ENCODE results near the gene ABI3BP.
"Not testable (repeated sequence)": the region's sequence is repeated elsewhere in the genome, so short reads cannot be mapped to it uniquely, and the experiment has no call there.

Gene ABI3BP

DNA sequence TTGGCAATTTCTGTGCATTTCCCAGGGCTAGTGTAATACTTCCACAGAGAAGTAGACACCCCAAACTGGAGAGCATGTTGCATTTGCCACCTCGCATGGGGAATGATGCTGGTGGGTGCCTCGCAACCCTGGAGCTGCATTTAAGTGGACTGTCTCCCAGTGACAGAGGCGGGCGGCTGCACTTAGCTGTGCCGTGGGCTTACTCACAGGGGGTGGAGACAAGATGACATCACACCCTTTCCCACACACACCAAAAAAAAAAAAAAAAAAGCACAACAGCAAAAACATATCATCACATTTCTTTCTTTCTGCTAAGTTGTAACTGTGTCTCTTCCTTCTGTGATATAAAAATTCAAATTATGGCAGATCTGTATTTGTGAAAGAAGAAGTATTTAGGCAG is at the start of gene ABI3BP:
ABI3BP (minus strand) TSS at position 113 of the 400 bp plus-strand sequence; CDS start at position 76, 37 bp downstream.
- DNase-seq = peak; percentile 59

DNA sequence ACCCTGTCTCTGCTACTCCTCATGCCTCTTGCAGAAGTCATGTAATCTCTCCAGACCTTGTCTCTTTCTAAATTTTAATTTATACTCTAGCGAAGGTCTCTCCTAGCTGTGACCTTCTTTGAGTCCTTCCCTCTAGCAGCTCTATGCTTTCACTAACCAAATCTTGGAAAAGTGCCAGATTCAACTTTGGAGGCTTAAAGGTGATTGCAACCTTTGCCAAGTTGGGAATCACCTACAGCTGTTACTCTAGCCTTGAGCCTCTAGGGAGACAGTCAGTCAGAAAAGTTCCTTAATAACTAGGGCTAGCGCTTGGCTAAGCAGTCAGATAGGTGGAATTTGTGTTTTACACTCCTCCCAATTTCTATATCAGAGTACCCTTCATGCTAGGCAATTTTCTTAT is 46.1 kb upstream of the ABI3BP start:
- peak; percentile 4 for DNase-seq

DNA sequence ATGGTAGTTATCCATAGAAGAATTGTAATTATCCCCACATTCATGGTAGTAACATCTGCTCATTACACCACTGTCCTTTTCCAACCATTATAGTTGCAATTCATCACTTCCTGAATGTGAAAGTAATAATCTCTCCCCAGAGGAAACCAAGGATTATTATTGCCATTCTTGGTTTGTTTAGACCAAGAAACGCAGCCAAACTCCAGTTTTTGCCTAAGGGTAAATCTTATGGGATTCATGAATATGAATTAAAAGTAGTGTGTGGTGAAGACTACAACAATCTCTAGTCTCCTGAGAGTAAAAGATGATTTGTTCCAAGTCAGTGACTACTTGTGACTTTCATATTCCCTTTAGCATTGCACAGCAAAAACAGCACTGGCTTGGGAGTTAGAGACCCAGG is 45.7 kb upstream of the ABI3BP start:
- no peak for DNase-seq

DNA sequence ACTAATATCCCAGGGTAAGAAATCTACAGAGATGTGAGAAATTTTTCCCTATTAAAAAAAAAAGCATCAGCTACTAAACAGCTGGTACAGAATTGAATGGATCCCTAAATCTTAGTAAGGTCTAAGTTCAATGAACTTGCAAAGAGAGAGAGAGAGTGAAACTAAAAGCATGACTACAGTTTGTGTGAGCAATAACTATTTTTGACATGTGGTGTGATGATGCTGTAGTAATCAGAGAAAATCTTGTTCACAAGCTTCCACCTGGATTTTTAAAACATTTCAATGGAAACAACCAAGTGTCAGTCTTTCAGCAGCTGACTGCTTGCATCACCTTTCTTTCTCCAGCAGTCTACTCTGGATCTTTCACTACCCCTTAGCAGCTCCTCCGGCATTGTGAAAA is 45.2 kb upstream of the ABI3BP start:
- DNase-seq = no peak

DNA sequence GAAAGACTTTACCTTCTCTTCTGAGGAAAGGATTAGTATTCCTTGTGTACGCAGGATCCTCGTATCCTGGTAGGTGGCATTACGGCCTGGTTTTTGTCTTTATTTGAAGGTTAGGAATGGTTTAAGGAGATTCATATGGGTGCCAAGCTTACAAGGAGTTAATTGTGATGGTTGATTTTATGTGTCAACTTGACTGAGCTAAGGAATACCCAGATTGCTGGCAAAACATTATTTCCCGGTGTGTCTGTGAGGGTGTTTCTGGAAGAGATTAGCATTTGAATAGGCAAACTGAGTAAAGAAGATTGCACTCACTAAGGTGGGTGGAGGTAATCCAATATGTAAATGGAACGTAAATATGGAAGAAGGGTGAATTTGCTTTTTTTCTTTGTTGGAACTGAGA is 44.4 kb upstream of the ABI3BP start:
- DNase-seq = no peak

DNA sequence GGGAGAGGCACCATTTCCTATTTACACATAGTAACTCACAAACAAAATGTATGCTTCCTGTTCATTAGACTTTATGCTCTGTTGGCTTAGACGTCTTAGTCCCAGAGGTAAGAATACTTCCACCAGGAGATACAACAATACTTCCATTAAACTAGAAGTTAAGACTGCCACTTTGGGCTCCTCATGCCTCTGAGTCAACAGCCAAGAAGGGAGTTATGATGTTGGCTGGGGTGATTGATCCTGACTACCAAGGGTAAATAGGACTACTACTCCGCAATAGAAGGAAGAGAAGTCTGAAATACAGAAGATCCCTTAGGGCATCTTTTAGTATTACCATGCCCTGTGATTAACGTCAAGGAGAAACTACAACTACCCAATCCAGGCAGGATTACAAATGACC is 43.5 kb upstream of the ABI3BP start:
- no peak for DNase-seq

DNA sequence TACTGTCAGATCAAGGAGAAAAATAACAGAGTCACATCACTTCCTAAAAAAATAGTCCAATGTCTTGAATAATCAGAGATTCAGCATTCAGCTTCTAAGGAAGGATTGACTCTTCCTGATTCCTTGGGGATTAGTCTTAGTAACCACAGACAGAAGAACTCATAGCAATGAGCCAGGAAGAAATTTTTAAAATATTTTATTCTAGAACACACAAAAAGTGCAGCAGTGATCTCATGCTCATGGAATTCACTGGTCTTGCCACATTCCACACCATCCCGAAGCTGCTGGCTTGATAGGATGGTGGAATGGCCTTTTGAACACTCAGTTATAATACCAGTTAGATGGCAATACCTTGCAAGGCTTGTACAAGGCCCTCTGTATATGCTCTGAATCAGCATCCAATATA is 43.0 kb upstream of the ABI3BP start:
- peak; percentile 21 for DNase-seq

DNA sequence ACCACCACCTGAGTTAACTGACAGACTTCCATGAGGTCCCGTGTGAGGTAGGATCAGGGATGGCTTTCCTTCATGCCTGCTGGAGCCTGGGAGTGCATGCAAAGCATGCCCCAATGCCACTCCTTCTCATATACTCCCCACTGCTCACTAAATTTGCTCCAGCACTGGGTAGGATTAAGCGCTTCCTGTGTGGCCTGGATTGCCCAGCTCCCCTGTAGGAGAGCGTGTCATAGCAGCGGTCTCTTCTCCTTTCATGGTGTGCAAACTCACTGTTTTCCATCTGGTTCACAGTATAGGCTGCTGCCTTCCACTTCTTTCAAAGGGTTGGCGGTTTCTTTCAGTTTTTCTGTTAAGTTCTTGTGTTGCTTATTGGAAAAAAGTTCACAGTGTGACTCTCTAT is 34.1 kb upstream of the ABI3BP start:
- DNase-seq = no peak

- DNase-seq = no peak
Observed at GRCh38 chr3:101026881-101027280, 33.7 kb upstream of the ABI3BP start.

GRCh38 chr3:101026244-101026643 is 33.0 kb upstream of the ABI3BP start:
- no peak for DNase-seq

DNA sequence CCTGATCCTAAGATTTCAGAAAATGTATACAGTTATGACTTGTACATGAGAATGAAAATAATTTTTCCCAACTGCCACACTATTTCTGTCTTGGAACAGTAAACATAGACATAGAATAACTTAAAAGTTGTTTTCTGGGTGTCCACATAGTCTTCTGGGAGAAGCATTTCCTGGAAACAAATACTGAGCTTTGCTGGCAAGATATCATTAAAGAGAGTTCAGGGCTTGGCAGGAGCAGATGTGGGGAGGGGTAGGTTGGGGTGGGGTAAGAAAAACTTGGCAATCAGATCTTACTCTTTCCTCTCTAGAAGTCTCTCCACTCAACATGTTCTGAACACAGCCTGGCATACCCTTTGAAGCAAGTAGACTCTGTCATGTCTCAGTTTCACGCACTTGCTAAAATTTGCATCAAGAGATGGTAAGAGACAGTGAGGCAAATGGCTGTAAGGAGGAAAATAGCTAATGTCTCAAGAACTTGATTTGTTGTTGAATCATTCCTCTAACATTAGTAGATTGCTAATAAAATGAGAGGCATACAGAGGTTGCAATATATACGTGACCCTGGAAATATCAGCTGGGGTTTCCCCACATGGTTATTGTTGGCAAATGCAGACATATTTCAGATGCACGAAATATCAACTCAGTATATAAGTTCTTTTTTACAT is 27.3 kb upstream of the ABI3BP start:
- no peak for DNase-seq

DNA sequence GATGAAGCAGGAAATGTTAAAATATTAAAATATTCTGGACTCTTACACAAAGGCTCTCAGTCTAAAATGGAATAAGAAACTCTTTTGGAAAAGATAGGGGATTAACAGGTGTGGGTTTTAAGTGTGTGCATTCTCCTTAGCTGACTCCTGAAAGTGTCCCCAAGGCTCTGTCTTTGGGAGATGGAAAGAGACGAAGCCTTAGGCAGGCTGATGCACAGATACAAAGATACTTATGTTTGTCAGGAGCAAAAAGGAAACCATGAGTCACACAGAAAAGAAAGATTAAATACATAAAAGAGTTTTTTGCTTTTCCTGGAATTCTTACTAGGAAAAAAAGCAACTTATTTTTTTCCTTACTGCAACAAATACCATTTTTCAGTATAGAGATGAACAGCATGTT is 23.8 kb upstream of the ABI3BP start:
- DNase-seq = no peak

DNA sequence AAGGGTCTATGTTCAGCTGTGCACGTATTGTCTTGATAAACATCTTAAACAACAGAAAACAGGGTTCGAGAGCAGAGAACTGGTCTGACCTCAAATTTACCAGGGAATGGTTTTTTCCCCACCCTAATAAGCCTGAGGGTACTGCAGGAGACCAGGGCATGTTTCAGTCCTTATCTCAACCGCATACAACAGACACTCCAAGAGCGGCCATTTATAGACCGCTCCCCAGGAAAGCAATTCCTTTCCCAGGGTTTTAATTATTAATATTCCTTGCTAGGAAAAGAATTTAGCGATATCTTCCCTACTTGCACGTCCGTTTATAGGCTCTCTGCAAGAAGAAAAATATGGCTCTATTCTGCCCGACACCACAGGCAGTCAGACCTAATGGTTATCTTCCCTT is 19.1 kb upstream of the ABI3BP start:
- not testable (repeated sequence) for DNase-seq

DNA sequence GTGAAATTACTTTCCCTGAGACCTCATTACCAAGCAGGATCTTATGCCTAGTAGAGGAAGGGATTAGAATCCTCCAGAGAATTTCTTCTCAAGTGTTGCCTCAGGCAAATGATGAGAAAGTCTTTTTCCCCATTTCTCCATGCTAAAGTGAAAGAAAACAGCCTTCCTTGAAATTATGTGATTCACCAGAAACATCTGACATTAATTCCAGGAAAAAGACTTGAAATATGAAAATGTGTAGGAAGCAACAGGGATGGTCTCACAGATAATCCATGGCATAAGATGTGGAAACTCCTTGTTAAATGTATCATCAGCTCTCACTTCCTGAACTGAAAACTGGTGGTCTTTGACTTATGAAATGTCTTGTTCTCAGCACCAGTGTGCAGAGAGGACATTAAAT is 17.9 kb upstream of the ABI3BP start:
- no peak for DNase-seq

GRCh38 chr3:101010296-101010695 is 17.1 kb upstream of the ABI3BP start:
- DNase-seq = no peak

GRCh38 chr3:101009386-101009785 is 16.2 kb upstream of the ABI3BP start:
- no peak for DNase-seq

GRCh38 chr3:100999160-100999559 is 5.9 kb upstream of the ABI3BP start:
- DNase-seq = no peak

DNA sequence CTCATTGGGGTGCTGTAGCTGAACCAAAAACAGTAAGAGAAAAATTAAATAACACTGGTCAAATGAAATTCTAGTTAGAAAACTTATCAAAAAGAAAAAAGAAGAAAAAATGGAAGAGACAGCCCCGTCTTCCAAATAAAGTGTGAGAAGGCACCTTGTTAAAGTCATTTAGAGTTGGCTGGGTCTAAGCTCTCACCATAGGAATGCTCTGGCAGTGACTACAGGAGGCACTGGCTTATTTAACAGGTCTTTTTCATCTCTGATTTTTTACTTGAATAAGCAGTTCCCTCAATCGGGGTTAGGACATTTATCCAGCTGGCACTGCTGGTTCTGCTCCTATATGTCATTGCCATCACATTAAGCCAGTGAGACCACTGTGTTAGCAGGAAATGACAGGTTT is 1.6 kb upstream of the ABI3BP start:
- DNase-seq = no peak

GRCh38 chr3:100994187-100994586 is 966 bp upstream of the ABI3BP start:
- DNase-seq = no peak

- DNase-seq = no peak
Observed at GRCh38 chr3:100992231-100993012, 799 bp downstream of the ABI3BP start.

DNA sequence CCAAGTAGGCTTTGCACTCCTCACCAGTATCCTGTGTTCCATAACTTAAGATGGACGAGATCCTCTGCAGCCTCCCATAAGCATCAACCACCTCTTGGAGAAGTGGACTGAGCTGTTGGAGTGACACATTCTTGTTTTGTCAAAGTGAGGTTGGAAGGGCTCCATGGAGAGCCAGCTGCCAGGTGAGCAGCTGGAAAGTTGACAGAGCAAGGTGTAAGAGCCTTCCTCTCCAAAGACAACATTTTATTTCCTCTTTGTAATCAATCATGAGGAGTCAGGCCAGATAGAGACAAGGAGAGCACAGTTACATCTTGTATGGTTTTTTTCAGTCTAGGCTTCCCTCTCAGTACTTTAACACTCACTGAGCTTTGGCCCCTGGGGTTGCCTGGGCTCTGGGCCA is 5.1 kb downstream of the ABI3BP start:
- DNase-seq = peak; percentile 56

DNA sequence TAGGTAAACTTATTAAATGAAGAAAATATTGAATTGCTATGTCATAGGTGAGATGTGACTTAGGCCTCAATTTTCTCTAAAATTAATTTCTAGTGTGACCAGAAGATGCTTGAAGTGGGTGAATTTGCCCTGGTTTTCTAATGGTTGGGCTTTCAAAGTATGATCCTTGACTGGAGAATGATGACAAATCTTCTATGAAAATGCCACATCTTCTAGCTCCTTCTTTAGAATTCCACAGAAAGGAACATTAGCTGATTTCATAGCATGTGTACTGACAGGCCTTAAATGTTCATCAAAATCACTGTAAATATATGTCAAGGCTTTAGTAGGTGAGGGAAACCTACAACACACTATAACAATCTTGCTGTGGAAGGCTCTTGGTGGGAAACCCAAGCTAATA is 8.9 kb downstream of the ABI3BP start:
- no peak for DNase-seq

- DNase-seq = no peak
Observed at GRCh38 chr3:100982710-100983109, 10.5 kb downstream of the ABI3BP start.

DNA sequence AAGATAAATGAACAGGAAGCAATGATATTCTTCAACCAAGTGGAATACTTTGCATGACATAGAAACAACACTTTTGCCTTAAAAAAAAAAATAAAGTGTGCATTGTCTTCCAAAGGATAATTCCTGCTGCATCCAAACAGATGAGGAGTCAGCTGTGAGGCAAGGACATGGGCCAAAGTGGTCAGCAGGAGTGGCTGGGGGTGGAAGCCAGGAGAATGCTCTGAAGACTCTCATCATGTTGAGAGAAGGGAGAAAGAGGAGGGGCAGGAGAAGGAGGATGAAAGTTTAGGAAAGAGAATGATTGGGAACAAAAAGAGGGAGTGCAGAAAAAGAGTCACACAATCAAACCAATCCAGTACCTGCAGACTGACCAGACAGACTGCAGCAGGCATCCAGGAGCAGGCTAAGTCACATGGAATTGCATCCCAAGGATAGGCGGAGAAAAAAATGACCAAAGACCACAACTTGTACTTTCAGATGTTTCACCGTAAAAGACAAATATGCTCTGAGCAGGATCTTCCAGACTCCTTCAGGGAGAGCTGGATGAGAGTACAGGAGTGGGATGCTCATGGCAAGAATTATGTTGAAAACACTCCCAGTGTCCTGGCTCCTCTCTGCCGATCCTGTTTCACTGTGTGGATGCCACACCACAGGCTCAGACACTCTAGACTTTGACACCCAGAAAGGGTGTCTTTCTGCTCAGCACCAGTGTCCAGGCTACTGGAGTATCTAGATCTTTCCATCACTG is 11.9 kb downstream of the ABI3BP start:
- DNase-seq = no peak
